NCI-H2081 treated with DMSO at 0.1 percent for 48 hours (cell line): ENCODE results near the gene EPHX1.

ENCODE experiments used
- DNase-seq: peaks from one replicate; lab custom pipeline; 2025; lab: John Stamatoyannopoulos, UW

EPHX1 gene

DNA sequence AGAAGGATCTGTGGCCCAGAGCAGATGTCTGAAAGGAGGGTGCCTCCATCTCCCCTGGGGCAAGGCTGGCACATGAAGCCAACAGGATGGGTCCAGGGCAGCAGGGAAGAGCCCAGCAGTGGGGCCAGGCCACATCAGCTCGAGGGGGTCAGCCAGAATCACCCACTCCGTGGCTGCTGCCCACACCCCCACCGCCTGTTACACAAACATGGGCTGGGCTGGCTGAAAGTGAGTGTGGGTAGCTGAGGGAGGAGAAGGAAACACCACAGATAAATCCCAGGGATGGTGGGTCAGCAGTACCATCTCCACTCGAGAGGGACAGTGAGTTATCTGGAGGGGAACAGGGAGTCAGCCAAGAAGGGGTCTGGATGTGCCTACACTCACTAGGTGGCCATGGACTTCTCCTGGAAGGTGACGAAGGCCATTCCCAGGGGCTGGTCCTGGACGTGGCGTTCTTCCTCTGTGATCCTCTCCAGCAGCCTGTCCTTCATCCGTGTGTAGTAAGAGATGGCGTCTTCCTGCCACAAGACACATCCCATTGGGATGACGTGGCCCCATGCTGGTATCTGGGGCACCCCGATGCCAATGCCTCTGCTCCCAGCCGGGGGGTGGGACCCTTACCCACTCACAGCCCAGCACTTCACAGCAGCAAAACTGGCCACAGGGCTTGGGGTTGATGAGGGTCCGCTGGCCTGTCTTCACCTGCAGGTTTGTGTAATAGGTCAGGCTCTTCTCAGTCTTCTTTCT is 52.1 kb downstream of the EPHX1 start:
- no peak for DNase-seq

DNA sequence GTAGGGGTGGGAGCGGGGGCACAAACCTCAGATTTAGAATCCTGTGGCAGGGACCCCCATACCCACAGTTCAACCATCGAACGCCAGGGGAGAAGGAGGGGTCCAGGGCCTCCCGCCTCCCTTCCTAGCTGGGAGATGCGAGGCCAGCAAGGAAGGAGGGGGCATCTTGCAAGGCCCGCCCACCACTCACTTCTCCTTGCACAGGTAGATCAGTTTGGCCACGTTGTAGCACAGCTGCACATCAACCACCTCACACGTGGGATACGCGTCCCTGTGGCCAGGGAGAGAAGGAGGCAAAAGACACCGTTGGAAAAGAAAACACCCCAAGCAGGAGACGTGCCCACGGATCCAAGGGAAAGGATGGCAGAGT is 52.6 kb downstream of the EPHX1 start:
- DNase-seq: no peak

DNA sequence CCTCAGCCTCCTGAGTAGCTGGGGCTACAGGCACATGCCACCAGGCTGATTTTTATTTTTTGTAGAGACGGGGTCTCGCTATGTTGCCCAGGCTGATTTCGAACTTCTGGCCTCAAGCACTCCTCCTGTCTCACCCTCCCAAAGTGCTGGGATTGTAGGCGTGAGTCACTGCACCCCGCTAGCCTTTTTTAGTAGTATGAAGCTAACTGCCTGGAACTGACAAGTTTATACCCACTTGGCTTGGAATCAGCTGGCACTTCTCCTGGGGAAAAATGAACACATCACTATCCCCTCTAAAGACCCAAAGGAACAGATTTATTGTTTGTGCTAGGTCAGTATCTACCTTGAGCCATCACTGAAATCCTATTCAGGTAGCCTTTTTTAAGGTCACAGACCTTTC is 53.2 kb downstream of the EPHX1 start:
- no peak for DNase-seq

GRCh38 chr1:225865514-225865913 is 55.6 kb downstream of the EPHX1 start:
- DNase-seq: no peak

DNA sequence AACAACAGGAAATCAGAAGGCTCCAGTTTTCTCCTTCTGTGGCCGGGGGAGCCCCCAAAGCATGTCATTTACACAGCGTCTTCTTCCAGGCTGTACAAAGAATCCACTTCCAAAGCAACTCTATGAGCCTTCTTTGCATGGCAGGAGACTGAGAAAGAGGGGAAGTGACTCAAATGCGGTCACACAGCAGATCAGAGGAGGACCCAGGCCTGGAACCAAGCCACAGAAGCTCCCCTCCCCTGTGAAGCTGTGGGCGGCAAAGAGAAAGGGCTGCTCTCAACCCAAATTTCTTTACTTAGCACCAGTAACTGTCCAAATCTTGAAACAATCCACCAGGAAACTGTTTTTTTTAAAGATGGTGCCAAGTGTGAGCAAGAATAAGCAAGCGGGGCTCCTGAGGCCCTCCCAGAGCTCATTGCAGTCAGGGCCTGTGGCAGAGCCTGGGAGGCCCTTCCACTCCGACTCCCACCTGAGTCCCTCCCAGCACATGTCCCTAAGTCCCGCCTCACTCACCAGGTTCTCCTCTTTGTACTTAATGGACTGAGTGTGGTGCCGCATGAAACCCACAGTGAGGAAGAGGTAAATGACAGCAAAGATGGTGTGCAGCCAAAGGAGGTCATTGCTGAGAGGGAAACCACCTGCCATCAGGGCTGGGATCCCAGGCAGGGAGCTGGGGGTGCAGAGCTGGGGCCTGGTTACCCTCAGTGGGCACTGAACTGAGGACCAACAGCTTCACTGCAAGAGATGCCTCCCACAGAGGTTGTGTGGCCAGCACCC is 56.3 kb downstream of the EPHX1 start:
- DNase-seq: no peak

- DNase-seq: no peak
These were observed 57.1 kb downstream of the EPHX1 start for GRCh38 chr1:225866981-225867380.

DNA sequence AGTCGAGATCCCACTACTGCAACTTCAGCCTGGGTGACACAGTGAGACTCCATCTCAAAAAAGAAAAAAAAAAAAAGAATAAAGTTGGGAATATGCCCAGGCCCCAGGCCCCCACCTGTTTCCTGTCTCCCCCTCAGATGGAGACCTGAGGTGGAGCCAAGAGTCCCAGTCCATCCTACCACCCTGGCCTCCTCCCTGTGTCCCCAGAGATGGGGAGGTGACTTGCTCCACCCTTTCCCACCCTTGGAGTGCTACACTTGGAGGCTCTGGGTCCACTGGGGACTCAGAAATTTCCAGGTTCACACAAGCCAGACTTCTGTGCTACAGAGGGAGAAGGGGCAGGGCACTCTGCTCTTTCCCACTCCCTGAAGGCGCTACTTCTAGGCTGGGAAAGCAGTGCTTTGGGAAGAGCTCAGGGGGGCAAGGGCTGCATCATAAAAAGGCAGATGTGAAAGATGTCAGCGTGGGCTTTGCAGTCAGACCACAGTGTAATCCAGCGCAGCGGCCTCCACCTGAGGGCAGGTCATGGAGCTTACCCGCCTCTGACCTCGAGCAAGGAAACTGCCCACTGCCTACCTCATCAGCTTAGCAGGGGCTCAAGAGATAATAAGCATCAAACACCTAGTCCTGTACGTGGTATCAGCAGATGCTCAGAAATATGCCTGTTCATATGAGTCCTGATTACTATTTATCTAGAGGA is 58.9 kb downstream of the EPHX1 start:
- no peak for DNase-seq

- no peak for DNase-seq
These were observed 61.0 kb downstream of the EPHX1 start for GRCh38 chr1:225870911-225871310.

DNA sequence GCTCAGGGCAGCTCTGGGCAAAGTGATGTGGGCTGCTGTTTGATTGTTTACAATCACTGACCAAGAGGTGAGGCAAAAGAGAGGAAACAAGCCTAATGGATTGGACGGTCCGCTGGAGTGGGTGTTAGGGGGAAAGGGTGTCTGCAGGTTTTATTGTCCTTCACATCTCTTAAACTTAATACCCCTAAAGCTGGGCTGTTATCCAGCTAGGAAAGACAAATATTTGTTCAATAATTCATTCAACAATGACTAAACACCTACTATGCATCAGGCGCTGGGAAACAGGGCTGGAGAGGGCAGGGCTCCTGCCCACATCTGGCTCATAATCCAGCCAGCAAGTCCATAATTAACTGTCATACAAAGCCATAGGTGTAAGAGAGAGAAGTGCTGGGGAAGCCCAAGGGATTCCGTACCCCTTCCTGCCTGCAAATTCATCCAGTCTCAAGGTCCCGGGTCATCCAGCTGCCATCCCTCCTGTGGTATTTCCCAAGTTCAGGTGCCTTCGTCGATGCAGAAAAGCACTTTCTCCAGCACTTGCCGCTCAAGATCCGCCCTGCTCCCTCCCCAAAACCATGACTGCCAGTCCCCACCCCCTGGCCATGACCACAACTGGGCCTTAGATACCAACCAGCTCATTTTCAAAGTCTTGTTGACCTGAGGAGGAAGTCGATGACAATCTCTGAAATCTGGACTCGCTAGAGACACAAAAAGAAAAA is 61.6 kb downstream of the EPHX1 start:
- DNase-seq: peak; percentile 77

DNA sequence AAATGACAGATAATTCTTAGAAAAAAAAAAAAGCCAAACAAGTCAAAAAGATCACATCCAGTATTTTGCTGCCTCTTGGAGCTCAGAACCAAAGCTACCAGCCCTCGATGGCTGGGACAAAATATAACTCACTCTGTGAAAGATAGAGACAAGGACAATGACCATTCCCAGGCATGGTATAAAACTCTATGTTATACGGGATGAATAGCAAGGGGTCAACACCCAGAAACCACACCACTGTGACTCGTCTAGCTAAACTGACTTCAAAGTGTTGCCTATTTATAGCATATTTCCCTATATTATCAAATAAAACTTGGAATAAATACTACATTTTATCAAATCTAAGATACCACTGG is 62.1 kb downstream of the EPHX1 start:
- DNase-seq: no peak

DNA sequence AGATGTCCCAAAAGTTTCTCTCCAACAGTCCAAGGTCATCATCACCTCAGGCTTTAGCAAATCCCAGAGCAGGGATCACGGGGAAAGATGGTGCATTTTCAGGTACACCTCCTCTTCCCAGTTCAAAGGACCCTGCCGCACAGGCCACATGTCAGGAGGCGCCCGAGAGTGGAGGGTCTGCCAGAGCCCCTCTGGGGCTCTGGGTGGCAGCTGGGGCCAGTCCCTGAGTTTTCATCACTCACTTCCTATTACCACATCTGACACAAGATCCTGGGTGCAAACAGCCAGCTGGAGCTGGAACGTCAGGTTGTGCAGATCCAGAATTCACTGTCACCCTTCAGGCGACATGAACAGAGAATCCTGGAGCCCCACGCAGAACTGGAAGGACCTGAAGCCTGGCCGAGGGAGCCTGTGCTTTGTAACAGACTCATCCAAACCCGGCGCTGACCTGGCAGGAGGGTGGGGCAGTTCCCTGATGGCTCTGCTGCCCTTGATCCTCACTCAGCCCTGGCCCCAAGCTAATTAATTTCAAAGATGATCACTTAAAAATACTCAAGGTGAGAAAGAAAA is 63.4 kb downstream of the EPHX1 start:
- no peak for DNase-seq

- DNase-seq: no peak
These were observed 64.5 kb downstream of the EPHX1 start for GRCh38 chr1:225874431-225874830.

DNA sequence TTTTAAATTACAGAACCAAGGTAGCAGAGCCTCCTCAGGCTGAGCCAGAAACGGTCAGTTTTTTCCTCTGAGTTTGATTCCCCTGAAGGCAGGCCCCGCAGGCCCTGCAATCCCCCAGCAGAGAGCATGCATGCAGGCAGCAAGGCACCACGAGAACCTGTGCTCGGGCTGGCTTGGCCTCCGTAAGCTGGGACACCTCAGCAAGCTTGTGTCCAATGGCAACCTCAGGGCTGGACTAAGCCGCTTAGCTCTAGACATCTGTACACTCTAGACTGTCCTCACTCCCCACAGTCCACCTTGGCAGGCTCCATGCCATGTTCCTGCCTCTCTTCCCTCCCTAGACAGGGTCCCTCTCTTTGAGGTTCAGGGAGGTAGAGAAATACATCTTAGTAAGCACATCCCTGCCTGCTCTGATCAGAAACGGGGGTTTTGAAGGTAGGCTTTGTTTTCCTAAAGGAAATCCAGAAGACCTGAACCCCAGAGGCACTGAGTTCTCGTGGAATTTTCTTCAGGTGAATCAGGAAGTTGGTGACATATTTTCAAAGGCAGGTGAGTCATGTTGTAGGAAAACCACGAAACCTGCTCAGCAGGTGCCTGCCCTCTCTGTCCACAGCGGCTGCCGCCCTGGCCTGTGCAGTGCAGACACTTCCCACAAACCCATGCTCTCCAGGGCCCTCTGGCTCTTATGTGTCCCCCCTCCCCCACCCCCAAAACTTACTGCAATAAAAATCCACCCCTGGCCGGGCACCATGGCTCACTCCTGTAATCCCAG is 65.3 kb downstream of the EPHX1 start:
- DNase-seq: no peak

- no peak for DNase-seq
These were observed 67.1 kb downstream of the EPHX1 start for GRCh38 chr1:225876900-225877510.

DNA sequence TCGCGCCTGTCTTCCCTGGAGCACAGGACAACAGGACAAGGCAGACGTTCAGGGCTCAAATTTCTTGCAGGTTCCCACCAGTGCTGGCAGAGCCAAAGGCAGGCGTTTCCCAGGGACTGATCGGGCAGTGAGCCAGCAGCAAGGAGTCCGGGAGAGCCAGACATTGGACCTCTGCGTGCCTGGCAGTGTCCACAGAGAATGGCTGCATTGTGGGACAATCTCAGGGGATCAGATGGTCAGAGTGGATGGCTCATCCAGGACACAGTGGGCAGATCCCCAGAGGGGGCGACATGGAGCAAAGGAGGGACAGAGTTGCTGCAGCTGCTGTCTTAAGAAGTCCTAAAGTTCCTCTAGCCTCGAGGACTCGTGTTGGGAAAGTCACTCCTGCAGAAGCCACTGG is 67.7 kb downstream of the EPHX1 start:
- no peak for DNase-seq

DNA sequence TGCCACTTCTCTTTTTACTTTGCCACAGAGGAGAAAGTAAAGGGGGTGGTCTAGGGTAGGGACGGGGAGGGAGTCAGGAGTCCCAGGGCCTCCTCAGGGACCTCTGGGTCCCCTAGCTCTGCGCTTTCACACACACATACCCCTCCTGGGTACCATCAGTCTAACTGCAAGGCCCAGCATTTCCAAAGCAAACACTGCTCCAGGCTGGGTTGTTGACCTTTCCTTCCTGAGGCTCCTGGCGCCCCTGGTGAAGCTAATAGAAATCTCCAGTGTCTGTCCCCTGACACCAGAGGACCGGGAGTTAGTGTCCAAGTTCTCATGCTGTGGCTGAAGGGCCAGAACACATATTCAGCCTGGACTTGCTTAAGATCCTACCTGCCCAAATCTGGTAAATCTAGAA is 68.4 kb downstream of the EPHX1 start:
- no peak for DNase-seq

GRCh38 chr1:225879521-225880221 is 69.7 kb downstream of the EPHX1 start:
- DNase-seq: no peak

DNA sequence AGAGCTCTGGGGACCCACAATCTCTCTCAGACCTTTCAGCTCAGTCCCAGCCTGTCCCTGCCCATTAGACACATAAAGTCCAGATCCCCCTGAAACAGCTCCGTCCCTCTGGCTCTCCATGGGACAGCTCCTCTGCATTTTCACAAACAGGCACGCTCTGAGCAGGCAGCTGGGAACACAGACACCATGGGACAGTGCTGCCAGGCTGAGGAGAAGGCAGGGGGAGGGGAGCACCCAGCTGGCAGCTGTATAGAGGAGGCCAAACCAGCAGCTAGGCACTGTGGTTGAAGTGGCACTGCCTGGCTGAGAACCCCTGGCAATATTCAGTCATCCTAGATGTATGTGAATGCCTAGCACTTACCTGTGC is 70.3 kb downstream of the EPHX1 start:
- DNase-seq: no peak

GRCh38 chr1:225880636-225881035 is 70.7 kb downstream of the EPHX1 start:
- DNase-seq: no peak
